Measurements from ENCODE around the gene MEA1. TPM values are rescaled to one million over a fixed set of nuclear protein-coding genes. Genes with fewer than 3 reads are reported as not detected.

The MEA1 gene
- total RNA-seq, 1 experiment from 2014 or later = 64.8 TPM

DNA sequence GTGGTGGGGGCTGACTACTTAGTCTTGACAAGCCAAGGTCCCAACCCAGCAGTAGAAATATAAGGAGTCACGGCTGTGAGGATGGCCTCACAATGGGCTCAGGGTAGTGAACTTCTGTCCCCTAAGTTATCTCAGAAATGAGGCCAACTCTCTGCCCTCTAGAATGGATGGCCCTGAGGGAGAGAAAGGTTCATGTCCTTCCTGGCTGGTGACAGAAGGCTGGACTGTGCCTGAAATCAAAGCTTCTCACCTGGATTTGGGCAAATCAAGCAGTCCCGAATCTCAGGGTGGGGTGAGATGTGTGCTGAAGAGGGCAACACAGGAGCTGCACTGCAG is 20.4 kb upstream of the MEA1 start:
- POLR2A ChIA-PET = no interaction called here
- Histone ChIP-seq H3K4me2 (ENCODE audit: low read length) (no peak overlapping the region), H3K27ac (ENCODE audit: low read depth, low read length) (no peak overlapping the region), H3K27me3 (ENCODE audit: insufficient read depth, low read length) (no peaks in the 10 kb centered on the region), H3K9me2 (ENCODE audit: insufficient read depth) (no peaks in the 10 kb centered on the region), H3K9me3 (ENCODE audit: control insufficient read depth in 1 of 2, insufficient read depth in 1 of 2, low read depth in 1 of 2, low read length in 2 of 2) (no peaks in the 10 kb centered on the region), H3K4me3 (replicated peaks in 1 of 2; ENCODE audit: low read depth in 1 of 2, low read length in 2 of 2) (no peak overlapping the region), H4K20me1 (ENCODE audit: insufficient read depth) (no peaks in the 10 kb centered on the region), H3K9ac (ENCODE audit: low read length) (no peak overlapping the region), H3K79me2 (ENCODE audit: insufficient read depth, low read length) (no peaks in the 10 kb centered on the region), H2AFZ (ENCODE audit: low read depth, low read length, poor library complexity, severe bottlenecking) (no peak overlapping the region), H3K4me1 (ENCODE audit: control insufficient read depth in 1 of 2, insufficient read depth in 2 of 2, low read length in 2 of 2) (no peaks in the 10 kb centered on the region), H3K36me3 (ENCODE audit: control insufficient read depth in 1 of 2, insufficient read depth in 2 of 2, low read length in 2 of 2) (peaks cover 16 to 24% of the 10 kb centered on the region in 2 experiments)
- intact Hi-C loops (cut with micrococcal nuclease) = no loop called here
- DNase-seq (ENCODE audit: low read depth, low spot score) (no peak), ATAC-seq (peak; percentile 31; the same call in 1 of the 2 replicates)
- RAD21 ChIA-PET (ENCODE audit: low non-redundant PET in 1 of 2, low total read pairs in 2 of 2, uncharacterized antibody in 2 of 2, unreplicated experiment in 2 of 2) = no interaction called here
- BruUV-seq (replicated peaks) = no TSS peak
- CTCF ChIA-PET = interaction anchor here (1.7 kb wide), 1 partner anchor 110 kb away, joined by 7 read pairs; no protein-coding TSS in a partner anchor
- TF ChIP-seq ZFX (IDR thresholded peaks at IDR 0.05) (no peak), CBX3 (IDR thresholded peaks at IDR 0.05; ENCODE audit: low read depth) (no peak), ZNF274 (IDR thresholded peaks at IDR 0.05; ENCODE audit: low read depth, low read length) (no peak), ELF1 (IDR thresholded peaks at IDR 0.05; ENCODE audit: borderline replicate concordance, low read depth) (no peak), SIN3A (IDR thresholded peaks at IDR 0.05; ENCODE audit: low read depth) (no peak), POLR2A (IDR thresholded peaks at IDR 0.05; ENCODE audit: borderline replicate concordance, extremely low read depth, insufficient read depth, insufficient read length) (no peak), EZH2 (IDR thresholded peaks at IDR 0.05) (no peak), JUND (IDR thresholded peaks at IDR 0.05) (no peak), YY1 (IDR thresholded peaks at IDR 0.05; ENCODE audit: extremely low read depth, insufficient replicate concordance, low read depth, low read length) (no peak), REST (IDR thresholded peaks at IDR 0.05; ENCODE audit: low read depth) (no peak), ATF3 (IDR thresholded peaks at IDR 0.05) (no peak), CEBPB (IDR thresholded peaks at IDR 0.05; ENCODE audit: low read depth) (no peak), TCF7L2 (IDR thresholded peaks at IDR 0.05; ENCODE audit: borderline replicate concordance, extremely low read depth, insufficient read depth, insufficient read length) (no peak), SP1 (IDR thresholded peaks at IDR 0.05; ENCODE audit: low read depth) (no peak), MAX (IDR thresholded peaks at IDR 0.05) (no peak)
